ENCODE data around the gene CHCHD4. TPM values are rescaled to one million over a fixed set of nuclear protein-coding genes. Genes with fewer than 3 reads are reported as not detected.

The CHCHD4 gene
- total and polyA plus RNA-seq, 2 of the 8 experiments (the other 6 are each of a cell fraction or from before 2014, with no cell fraction given) = 15.0 to 22.3 TPM

- CTCF ChIA-PET (ENCODE audit: partially characterized antibody) = interaction anchor here (0.9 to 1.8 kb wide), 8 partner anchors 8 to 236 kb away, joined by 3 to 7 read pairs (median 4); no protein-coding TSS in a partner anchor
- WGBS, 2 experiments (ENCODE audit: extremely low coverage in 1 of 2, insufficient coverage in 1 of 2, insufficient read length in 1 of 2, insufficient replicate concordance in 2 of 2, low coverage in 1 of 2, low lambda C conversion rate in 2 of 2, missing lambda C conversion rate in 1 of 2) = 89% methylated on average over 5 of the region's 5 CpGs; no CpG with 5 or more reads in 1 of the 2 experiments
Measured at GRCh38 chr3:14121859-14122258, 2.8 kb downstream of the CHCHD4 start.

More at GRCh38 chr3:14121859-14122258, 2.8 kb downstream of the CHCHD4 start:
- H3K4ac ChIP-seq (replicated peaks; ENCODE audit: insufficient read length, low read depth, low read length) = no peak overlapping the region
- no peak overlapping the region for H4K91ac ChIP-seq (replicated peaks; ENCODE audit: insufficient read length, low read length)
- no peak overlapping the region for H4K8ac ChIP-seq (ENCODE audit: extremely low read depth, insufficient read depth, low read length)
- DNase-seq (ENCODE audit: low read depth in 1 of 2, low spot score in 2 of 2) (no peak), FAIRE-seq (no peak)
- H3K23ac ChIP-seq (ENCODE audit: insufficient read length) = no peak overlapping the region
- no peak overlapping the region for H4K5ac ChIP-seq (ENCODE audit: insufficient read length, low read depth, low read length)
- H2BK12ac ChIP-seq (ENCODE audit: low read depth, low read length) = no peak overlapping the region
- no peak overlapping the region for H3K18ac ChIP-seq (ENCODE audit: extremely low read depth, low read length)
- no peak overlapping the region for H2AK5ac ChIP-seq (ENCODE audit: low read depth, low read length)
- no peak overlapping the region for H3K56ac ChIP-seq (replicated peaks; ENCODE audit: insufficient read length, low read depth, low read length)
- H3K27ac ChIP-seq (ENCODE audit: low read depth, low read length) = no peak overlapping the region
- no peak overlapping the region for H2BK120ac ChIP-seq (replicated peaks; ENCODE audit: low read depth, low read length)
- peaks cover 0 to 5% (median 2%) of the 10 kb centered on the region in 4 experiments; a peak in 2 of 8 replicates for H3K36me3 ChIP-seq (ENCODE audit: control insufficient read depth in 2 of 4, insufficient read depth in 4 of 4, low read length in 3 of 4)
- H3K4me1 ChIP-seq (replicated peaks in 1 of 4; ENCODE audit: control insufficient read depth in 3 of 4, insufficient read depth in 4 of 4, low read length in 3 of 4) = peaks cover 0 to 14% (median 10%) of the 10 kb centered on the region in 4 experiments; a peak in 6 of 7 replicates
- no peaks in the 10 kb centered on the region for H3K27me3 ChIP-seq (replicated peaks in 1 of 4; ENCODE audit: control insufficient read depth in 3 of 4, extremely low read depth in 1 of 4, insufficient read depth in 3 of 4, low read length in 3 of 4)
- H3K4me2 ChIP-seq (ENCODE audit: insufficient read depth in 1 of 2, low read depth in 2 of 2, low read length in 2 of 2) = no peak overlapping the region; a peak in 1 of 4 replicates
- H2BK15ac ChIP-seq (ENCODE audit: low read length) = no peak overlapping the region
- no peaks in the 10 kb centered on the region for H3K9me3 ChIP-seq (ENCODE audit: insufficient read depth in 2 of 2, low read depth in 1 of 2, low read length in 1 of 2)
- no peak overlapping the region for H2AFZ ChIP-seq (ENCODE audit: low read length)
- no peak overlapping the region for H3K9ac ChIP-seq (replicated peaks in 1 of 4; ENCODE audit: extremely low read depth in 1 of 4, low read depth in 3 of 4, low read length in 3 of 4)
- POLR2A ChIA-PET (ENCODE audit: partially characterized antibody) = interaction anchor here (4.7 kb wide), 1 partner anchor 226 kb away, joined by 46 read pairs; no protein-coding TSS in a partner anchor
- TF ChIP-seq TAF7 (optimal IDR thresholded peaks at IDR 0.05; ENCODE audit: borderline replicate concordance, low read depth, low read length) = no peak
- no peak for TF ChIP-seq FOSL1 (IDR thresholded peaks at IDR 0.05; ENCODE audit: insufficient read depth, low read depth, low read length)
- TF ChIP-seq CTBP2 (IDR thresholded peaks at IDR 0.05; ENCODE audit: borderline replicate concordance, insufficient read depth, insufficient read length, low read length) = no peak
- H3K4me3 ChIP-seq (ENCODE audit: extremely low read depth in 1 of 4, insufficient read depth in 2 of 4, low read depth in 3 of 4, low read length in 4 of 4) = no peak overlapping the region
- no peak overlapping the region for H3K14ac ChIP-seq (ENCODE audit: insufficient read length)
- peaks cover 5 to 29% of the 10 kb centered on the region in 2 experiments for H3K79me2 ChIP-seq (ENCODE audit: control insufficient read depth in 1 of 2, insufficient read depth in 2 of 2, low read length in 2 of 2)
- no peak overlapping the region for H2BK5ac ChIP-seq (ENCODE audit: low read depth, low read length)
- peaks cover 14% of the 10 kb centered on the region for H3K23me2 ChIP-seq (ENCODE audit: low read depth, low read length)
- no peak overlapping the region for H2BK20ac ChIP-seq (ENCODE audit: low read length)
- peaks cover 4 to 9% of the 10 kb centered on the region in 2 experiments for H4K20me1 ChIP-seq (replicated peaks in 1 of 2; ENCODE audit: control insufficient read depth in 1 of 2, insufficient read depth in 2 of 2, low read length in 2 of 2)
- peaks cover 17% of the 10 kb centered on the region for H3K79me1 ChIP-seq (ENCODE audit: low read depth, low read length)

Measured in H1 (cell line).